Measurements from ENCODE around the gene HDAC5.
"Not testable (repeated sequence)": the region's sequence is repeated elsewhere in the genome, so short reads cannot be mapped to it uniquely, and the experiment has no call there.

The HDAC5 gene

GRCh38 chr17:44066204-44066930 lies 57.1 kb downstream of the HDAC5 start, which contains the start of gene LSM12:
TSS of gene LSM12 (minus strand) at chr17:44066671. CDS start at chr17:44066587, 84 bp downstream.
- DNase-seq (ENCODE audit: low read depth) = peak; percentile 95

DNA sequence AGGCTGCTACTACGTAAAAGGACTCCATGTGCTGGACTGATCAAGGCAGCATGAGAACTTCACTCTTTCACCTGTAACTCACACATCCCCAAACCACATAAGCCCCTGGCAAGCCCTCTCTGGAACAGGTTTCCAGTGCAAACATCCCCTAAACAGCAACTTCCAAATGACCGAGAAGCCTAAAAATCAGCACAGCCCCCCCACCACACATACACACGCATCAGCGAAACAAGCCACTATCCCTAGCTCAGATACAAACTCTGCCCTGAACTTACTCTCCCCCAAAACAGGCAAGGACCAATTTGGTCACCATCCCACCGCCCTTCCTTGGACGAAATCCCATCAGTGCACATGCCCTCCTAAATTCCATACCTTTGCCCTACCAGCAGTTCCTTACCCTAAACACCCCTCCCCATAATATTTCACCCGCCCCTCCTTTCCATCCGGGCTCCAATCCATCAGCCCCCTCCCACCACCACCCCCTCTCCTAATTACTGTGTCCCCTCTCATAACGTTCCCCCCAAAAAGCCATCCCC lies 57.7 kb downstream of the HDAC5 start:
- no peak for DNase-seq (ENCODE audit: low read depth)

- no peak for DNase-seq (ENCODE audit: low read depth)
Observed at GRCh38 chr17:44063704-44064639, 59.5 kb downstream of the HDAC5 start.

DNA sequence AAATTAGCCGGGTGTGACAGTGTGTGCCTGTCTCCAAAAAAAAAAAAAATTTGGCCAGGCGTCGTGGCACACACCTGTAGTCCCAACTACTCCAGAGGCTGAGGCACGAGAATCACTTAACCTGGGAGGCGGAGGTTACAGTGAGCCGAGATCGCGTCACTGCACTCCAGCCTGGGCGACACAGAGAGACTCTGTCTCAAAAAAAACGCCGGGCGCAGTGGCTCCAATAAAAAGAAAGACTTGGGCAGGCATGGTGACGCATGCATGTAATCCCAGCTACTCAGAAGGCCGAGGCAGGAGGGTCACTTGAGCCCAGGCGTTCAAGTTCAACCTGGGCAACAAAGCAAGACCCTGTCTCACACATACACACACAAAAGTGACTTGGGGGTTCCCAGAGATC lies 60.6 kb downstream of the HDAC5 start:
- no peak for DNase-seq (ENCODE audit: low read depth)

- DNase-seq (ENCODE audit: low read depth) = no peak
Observed at GRCh38 chr17:44061446-44061845, 62.0 kb downstream of the HDAC5 start.

GRCh38 chr17:44059101-44059892 lies 64.1 kb downstream of the HDAC5 start:
- DNase-seq (ENCODE audit: low read depth) = no peak

DNA sequence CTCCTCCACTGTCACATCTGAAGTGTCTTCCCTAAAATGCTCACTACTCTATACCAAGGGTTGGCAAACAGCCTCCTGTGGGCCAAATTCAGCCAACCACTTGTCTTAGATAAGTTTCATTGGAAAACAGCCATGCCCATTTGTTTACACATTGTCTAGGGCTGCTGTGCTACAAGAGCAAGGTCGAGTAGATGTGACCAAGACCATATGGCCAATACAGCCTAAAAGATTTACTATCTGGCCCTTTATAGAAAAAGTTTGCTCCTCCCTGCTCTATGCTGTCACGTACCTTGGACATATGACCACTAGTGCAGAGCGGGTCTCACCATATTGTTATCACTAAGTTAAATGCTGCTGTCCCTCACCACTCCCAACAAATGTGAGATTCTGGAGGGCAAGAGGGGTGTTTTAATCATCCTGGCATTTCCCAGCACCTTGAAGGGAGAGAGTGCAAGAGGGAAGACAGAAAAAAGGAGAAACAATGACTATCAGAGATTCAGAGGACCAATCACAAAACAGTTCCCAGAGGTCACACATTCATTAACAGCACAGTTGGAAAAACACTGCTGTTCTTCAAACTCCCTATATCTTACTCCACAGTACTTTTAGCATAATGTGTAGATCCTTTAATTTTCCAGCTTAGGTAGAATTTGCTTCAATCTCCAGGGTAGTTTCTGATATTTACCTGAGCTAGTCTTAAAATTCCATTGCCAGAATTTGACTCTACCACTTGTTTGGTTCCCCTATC lies 70.1 kb downstream of the HDAC5 start:
- DNase-seq (ENCODE audit: low read depth) = no peak

DNA sequence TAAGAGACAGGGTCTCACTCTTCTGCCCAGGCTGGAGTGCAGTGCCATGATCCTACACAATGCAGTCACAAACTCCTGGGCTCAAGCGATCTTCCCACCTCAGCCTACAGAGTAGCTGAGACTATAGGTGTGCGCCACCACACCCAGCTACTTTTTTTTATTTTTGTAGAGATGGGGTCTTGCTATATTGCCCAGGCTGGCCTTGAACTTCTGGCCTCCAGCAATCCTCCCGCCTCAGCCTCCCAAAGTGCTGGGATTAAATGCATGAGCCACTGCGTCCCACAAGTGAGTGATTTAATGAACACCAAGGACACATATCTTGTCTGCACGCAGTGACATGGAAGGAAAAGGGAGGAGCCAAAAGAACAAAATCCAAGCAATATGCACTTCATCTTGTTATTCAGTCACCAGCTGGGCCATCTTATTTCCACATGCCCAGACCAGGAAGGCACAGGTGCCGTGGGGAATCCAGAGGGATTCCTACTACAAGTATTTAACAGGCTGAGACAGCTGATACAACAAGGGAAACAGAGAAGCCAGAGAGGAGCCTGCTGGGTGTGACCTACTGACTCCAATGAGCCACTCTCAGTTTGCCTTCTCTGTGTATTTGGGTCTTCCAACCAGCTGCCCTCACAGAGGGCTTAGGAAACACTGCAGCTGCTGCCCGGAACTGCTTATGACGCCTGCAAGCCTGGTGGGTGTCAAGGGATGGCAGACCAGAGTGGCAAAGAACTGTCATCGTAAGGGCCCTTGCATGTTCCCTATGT lies 74.0 kb downstream of the HDAC5 start:
- no peak for DNase-seq (ENCODE audit: low read depth)

- not testable (repeated sequence) for DNase-seq (ENCODE audit: low read depth)
Observed at GRCh38 chr17:44046893-44047292, 76.5 kb downstream of the HDAC5 start.

DNA sequence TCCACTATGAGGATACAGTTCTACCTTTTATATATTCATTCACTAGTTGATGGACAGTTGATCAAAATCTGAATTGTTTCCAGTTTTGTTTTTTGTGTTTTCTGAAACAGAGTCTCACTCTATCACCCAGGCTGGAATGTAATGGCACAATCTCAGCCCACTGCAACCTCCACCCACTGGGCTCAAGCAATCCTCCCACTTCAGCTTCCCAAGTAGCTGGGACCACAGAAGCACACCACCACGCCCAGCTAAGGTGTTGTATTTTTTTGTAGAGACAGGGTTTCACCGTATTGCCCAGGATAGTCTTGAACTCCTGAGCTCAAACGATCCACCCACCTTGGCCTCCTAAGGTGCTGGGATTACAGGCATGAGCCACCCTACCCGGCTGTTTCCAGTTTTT lies 78.0 kb downstream of the HDAC5 start:
- no peak for DNase-seq (ENCODE audit: low read depth)

GRCh38 chr17:44044071-44044470 lies 79.4 kb downstream of the HDAC5 start:
- DNase-seq (ENCODE audit: low read depth) = no peak

DNA sequence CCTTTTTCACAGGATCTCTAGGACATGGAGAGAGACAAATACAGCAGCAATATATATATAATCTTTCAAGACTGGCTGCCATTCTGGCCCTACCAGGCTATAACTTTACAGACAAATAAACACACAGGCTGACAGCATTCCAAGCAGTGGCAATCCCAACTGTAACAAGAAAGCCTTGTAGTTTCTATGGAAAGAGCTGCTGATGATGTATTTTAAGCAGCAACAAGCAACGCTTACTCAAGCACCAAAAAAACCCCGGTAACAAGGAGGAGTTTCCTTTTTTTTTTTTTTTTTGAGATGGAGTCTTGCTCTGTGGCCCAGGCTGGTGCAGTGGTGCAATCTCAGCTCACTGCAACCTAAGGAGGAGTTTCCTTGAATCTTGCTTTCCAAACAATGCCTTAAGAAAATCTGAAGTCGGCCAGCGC lies 80.2 kb downstream of the HDAC5 start:
- DNase-seq (ENCODE audit: low read depth) = no peak

- DNase-seq (ENCODE audit: low read depth) = no peak
Observed at GRCh38 chr17:44039829-44040635, 83.4 kb downstream of the HDAC5 start.

DNA sequence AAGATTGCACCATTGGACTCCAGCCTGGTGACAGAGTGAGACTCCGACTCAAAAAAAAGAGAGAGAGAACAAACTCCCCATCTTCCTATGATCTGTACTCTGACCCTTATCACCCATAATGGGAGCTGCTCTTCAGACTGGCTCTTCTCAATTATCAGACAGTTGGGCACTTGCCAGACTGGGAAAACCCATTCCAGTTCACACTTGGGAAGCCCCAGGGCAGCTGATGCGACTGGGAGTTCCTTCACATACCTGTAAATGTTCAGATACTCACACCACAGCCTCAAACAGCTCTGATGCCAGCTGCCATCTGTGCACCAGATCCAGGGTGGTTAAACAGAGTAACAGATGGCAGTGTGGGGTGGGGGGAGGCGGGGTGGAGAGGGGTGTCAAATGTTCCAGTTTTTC lies 84.8 kb downstream of the HDAC5 start:
- DNase-seq (ENCODE audit: low read depth) = no peak

- DNase-seq (ENCODE audit: low read depth) = no peak
Observed at GRCh38 chr17:44037471-44037870, 86.0 kb downstream of the HDAC5 start.

GRCh38 chr17:44034688-44035087 lies 88.8 kb downstream of the HDAC5 start:
- not testable (repeated sequence) for DNase-seq (ENCODE audit: low read depth)

DNA sequence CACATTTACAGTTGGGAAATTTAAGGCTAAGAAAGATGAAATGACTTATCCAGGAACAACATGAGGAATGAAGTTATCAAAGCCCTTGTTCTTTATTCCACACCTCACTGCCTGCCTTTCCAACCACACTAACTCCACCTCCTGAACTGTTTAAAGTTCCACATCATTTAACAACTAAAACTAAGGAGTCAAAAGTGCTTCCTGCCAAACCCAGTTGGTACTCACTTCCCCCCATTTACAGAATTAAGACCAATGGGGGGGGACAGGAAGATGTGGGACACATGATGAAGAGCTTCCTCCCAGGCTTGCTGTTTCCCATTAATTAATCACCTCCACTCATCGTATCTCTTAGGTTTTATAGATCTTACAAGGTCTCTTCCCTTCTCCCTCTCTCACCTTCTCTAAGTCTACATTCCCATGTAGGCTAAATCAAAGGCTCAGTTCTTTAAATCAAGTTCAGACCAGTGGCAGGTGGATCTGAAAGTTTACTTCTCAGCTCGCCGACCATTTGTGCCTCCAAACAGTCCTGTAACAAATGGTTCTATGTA lies 89.5 kb downstream of the HDAC5 start:
- no peak for DNase-seq (ENCODE audit: low read depth)

GRCh38 chr17:44030482-44030881 lies 93.0 kb downstream of the HDAC5 start:
- DNase-seq (ENCODE audit: low read depth) = no peak

GRCh38 chr17:44029736-44030135 lies 93.7 kb downstream of the HDAC5 start:
- DNase-seq (ENCODE audit: low read depth) = no peak

Measured in activated T-cell treated with anti-CD3 and anti-CD28 coated beads for 48 hours (primary cell).